Thymus (tissue), 11 donors: Measurements from ENCODE around the gene ITCH. TPM values are rescaled to one million over a fixed set of nuclear protein-coding genes. Genes with fewer than 3 reads are reported as not detected.
A peak's percentile ranks its signal among the peaks of the same experiment; 100 is the strongest.
"Not testable (repeated sequence)": the region's sequence is repeated elsewhere in the genome, so short reads cannot be mapped to it uniquely, and the experiment has no call there.

ENCODE experiments used
- DNase-seq, 9 donors: peaks; one replicate each; pipeline ENCODE4 v3.0.0-alpha.2; 2013; ENCODE audit warnings: low spot score in 9 of 9, low read depth in 6 of 9, missing footprints in 1 of 9
- H3K27ac ChIP-seq, 2 donors: one replicate each; pipeline ENCODE4 v1.5.1; 2013; ENCODE audit warnings: control low read depth in 1 of 2, low read depth in 1 of 2, low read length in 1 of 2, mild to moderate bottlenecking in 1 of 2, moderate library complexity in 1 of 2
- H3K27me3 ChIP-seq, 2 donors: one replicate each; pipeline ENCODE4 v1.5.1; 2013; ENCODE audit warnings: low read length in 1 of 2; ENCODE audit not compliant: control insufficient read depth in 2 of 2, insufficient read depth in 1 of 2
- H3K36me3 ChIP-seq, 2 donors: one replicate each; pipeline ENCODE4 v1.5.1; 2013; ENCODE audit warnings: low read length in 1 of 2, mild to moderate bottlenecking in 1 of 2, moderate library complexity in 1 of 2; ENCODE audit not compliant: control insufficient read depth in 2 of 2, insufficient read depth in 2 of 2
- H3K4me1 ChIP-seq, 2 donors: one replicate each; pipeline ENCODE4 v1.5.1; 2013; ENCODE audit warnings: low read length in 2 of 2; ENCODE audit not compliant: control insufficient read depth in 2 of 2, insufficient read depth in 2 of 2
- H3K4me3 ChIP-seq, 2 donors: one replicate each; pipeline ENCODE4 v1.5.1; 2013; ENCODE audit warnings: low read length in 2 of 2, control low read depth in 1 of 2, mild to moderate bottlenecking in 1 of 2
- H3K9me3 ChIP-seq, 2 donors: one replicate each; pipeline ENCODE4 v1.5.1; 2013; ENCODE audit warnings: low read length in 1 of 2, mild to moderate bottlenecking in 1 of 2; ENCODE audit not compliant: control insufficient read depth in 2 of 2, insufficient read depth in 1 of 2
- WGBS: extraction: QIAGEN DNeasy Blood & Tissue Kit; methylation state at CpG from one replicate; pipeline ENCODE4 v1.1.7; 2013; 5-methylcytosine and 5-hydroxymethylcytosine counted together
- polyA plus RNA-seq: library from polyadenylated mRNA; stranded (reverse); fragments of 200-250 nt; gene quantifications from one replicate; pipeline ENCODE4 v1.2.3, GENCODE V29; 2013
- total RNA-seq: library from RNA; stranded (reverse); fragments of 120-200 nt; gene quantifications from one replicate; pipeline ENCODE4 v1.2.4, GENCODE V29; 2013
- donor health status: healthy.

Gene ITCH
- total and polyA plus RNA-seq, 2 donors = 16.0 to 36.3 TPM

DNA sequence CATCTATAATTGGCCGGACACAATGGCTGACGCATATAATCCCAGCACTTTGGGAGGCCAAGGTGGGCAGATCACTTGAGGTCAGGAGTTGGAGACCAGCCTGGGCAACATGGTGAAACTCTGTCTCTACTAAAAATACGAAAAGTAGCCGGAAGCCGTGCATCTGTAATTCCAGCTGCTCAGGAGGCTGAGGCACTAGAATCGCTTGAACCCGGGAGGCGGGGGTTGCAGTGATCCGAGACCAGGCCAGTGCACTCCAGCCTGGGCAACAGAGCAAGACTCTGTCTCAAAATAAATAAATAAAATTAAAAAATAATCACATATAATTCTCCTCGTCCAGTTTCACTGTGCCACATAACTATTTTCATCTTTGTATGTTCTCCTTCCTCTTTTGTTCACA is 156.8 kb downstream of the ITCH start:
- not testable (repeated sequence) for H3K4me3 ChIP-seq, H3K27me3 ChIP-seq, H3K9me3 ChIP-seq, DNase-seq, H3K27ac ChIP-seq
- H3K36me3 ChIP-seq = peaks cover 7 to 17% of the 10 kb centered on the region in 2 donors
- 98% methylated on average over 10 of the region's 10 CpGs for WGBS
- H3K4me1 ChIP-seq = peaks cover 5 to 19% of the 10 kb centered on the region in 2 donors

DNA sequence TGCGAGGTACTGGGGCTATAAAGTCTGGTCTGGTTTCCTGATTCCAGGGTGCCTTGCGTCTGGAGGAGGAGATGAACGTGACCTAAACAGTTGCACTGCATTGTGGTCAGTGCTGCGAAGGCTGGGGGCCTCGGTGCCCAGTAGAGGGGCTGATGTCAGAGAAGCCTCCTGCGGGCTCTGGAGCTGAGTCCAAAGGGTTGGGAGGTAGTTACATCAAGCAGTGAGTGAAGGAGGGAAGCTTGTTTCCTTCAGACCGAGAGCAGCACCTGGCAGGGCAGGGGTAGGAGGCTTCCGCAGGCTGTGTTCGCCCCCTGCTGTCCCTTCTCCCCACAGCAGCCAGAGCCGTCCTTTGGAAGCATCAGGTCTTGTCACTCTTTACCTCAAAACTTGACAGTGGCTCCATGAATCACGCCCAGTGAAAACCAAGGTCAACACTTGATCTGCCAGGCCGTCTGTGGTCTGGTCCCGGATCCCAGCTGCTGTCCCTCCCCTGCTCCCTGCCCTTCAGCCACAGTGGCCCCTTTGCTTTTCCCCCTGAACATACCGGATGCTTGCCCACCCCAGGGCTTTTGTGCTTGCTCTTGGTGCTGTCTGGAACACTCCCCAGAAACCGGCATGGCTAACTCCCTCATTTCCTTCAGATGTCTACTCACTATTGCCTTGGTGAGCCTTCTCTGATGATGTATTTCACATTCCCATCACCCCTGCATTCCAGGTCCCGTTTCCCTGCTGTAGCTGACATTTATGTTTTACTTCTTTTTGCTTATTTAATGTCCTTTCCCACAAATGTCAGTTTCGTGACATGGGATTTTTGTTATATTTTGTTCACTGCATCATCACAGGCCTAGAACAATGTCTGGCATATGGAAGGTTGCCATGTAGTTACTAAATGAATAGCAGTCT is 160.1 kb downstream of the ITCH start:
- no peaks in the 10 kb centered on the region for H3K27me3 ChIP-seq
- 74% methylated on average over 17 of the region's 17 CpGs for WGBS
- H3K4me1 ChIP-seq = peaks cover 3 to 8% of the 10 kb centered on the region in 2 donors
- DNase-seq = peak in 6 of 9 donors; percentile 34 to 76 (median 59)
- H3K4me3 ChIP-seq = no peak overlapping the region
- H3K27ac ChIP-seq = no peak overlapping the region
- no peaks in the 10 kb centered on the region for H3K9me3 ChIP-seq
- H3K36me3 ChIP-seq = peaks cover 27 to 40% of the 10 kb centered on the region in 2 donors

DNA sequence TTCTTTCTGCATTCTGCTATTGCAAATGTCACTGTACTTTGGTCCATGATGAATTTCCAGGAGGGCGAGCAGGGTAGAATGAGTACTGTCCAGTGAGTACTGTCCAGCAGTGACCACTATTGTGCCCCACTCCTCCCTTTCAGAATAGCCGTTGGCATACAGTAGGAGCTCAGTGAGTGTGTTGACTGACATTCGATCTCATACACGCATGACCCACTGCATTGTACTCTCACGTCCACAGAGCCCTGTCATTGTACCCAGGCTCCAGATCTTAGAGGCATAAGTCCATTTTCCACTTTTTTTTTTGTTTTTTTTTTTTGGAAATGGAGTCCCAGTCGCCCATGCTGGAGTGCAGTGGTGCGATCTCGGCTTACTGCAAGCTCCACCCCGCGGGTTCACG is 161.4 kb downstream of the ITCH start:
- Histone ChIP-seq H3K36me3 (peaks cover 39 to 43% of the 10 kb centered on the region in 2 donors), H3K27me3 (no peaks in the 10 kb centered on the region), H3K4me1 (peaks cover 0 to 4% of the 10 kb centered on the region in 2 donors), H3K27ac (no peak overlapping the region), H3K9me3 (no peaks in the 10 kb centered on the region), H3K4me3 (no peak overlapping the region)
- no peak for DNase-seq
- WGBS = 97% methylated on average over 11 of the region's 11 CpGs

DNA sequence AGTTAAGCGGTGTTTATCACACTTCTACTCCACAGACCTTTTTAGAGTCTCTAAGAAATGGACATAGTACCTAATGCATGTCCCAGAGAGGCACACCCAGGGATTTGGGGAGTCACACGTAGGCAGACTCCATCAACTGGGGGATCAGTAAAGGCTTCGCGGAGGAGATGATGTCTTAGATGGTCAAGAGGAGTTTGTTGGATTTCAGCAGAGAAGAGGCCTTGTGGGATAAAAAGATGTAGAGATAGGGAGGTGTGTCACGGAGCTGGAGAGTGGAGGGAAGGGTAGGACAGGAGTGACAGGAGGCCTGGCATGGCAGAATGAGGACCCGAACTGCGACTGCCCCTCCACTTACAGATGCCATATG is 162.3 kb downstream of the ITCH start:
- Histone ChIP-seq H3K4me1 (peaks cover 3 to 9% of the 10 kb centered on the region in 2 donors), H3K27me3 (no peaks in the 10 kb centered on the region), H3K27ac (peak overlapping the region in 1 of 2 donors; percentile 68), H3K36me3 (peaks cover 46 to 48% of the 10 kb centered on the region in 2 donors), H3K4me3 (no peak overlapping the region), H3K9me3 (no peaks in the 10 kb centered on the region)
- no peak for DNase-seq
- 98% methylated on average over 7 of the region's 7 CpGs for WGBS

DNA sequence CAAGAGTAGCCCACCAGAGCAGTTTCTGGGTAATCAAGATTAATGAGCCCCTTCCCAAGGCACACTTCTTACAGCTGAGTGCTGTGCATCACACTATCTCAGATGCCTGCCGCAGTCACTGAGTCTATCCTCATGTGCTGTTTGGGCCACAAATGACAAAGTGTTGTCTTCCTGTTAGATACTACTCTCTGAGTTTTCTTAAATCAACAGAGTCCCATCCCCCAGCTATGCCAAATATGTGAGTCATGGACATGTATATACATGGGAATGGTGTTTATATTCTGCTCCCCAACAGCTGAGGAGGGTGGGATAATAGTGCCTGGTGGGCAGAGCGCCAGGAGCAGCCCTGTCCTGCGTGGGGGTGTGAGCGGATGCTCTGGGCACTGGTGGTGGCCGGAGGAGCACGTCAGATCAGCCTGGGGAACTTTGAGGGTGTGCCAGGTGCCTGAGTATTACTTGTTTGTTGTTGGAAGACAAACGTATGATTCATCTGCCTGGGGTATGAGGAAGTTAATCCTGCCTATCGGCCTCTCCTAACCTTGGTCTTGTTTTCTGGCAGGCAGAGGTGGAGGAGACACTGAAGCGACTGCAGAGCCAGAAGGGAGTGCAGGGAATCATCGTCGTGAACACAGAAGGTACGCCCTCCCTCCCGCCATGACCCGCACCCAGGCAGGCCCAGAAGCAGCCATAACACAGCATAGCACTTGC is 162.8 kb downstream of the ITCH start:
- Histone ChIP-seq H3K36me3 (peaks cover 50 to 53% of the 10 kb centered on the region in 2 donors), H3K4me1 (peaks cover 3 to 9% of the 10 kb centered on the region in 2 donors), H3K9me3 (no peaks in the 10 kb centered on the region), H3K27me3 (no peaks in the 10 kb centered on the region), H3K4me3 (no peak overlapping the region), H3K27ac (peak overlapping the region in 1 of 2 donors; percentile 68)
- no peak for DNase-seq
- WGBS = 94% methylated on average over 14 of the region's 14 CpGs

DNA sequence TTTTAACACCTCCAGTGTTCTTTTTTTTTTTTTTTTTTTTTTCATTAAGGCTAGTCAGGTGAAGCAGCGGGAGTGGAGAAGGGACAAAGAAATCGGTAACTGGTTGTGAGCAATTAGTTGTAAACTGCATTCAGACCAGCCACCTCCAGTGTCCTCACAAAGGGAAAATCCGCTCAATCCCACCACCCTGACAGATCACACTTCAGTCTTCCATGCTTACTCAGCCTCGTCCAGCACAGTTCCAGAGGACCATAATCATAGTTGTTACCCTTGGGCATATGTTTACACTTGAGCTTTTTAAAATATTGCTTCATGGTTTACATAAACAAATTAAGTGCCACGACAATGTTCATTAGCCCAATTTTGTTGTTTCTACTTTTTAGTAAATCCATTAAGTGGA is 163.4 kb downstream of the ITCH start:
- WGBS = 97% methylated on average over 5 of the region's 5 CpGs
- peak overlapping the region in 1 of 2 donors; percentile 64 for H3K27ac ChIP-seq
- DNase-seq = no peak
- peaks cover 53 to 54% of the 10 kb centered on the region in 2 donors for H3K36me3 ChIP-seq
- H3K9me3 ChIP-seq = no peaks in the 10 kb centered on the region
- H3K4me3 ChIP-seq = no peak overlapping the region
- H3K27me3 ChIP-seq = no peaks in the 10 kb centered on the region
- H3K4me1 ChIP-seq = peaks cover 3 to 9% of the 10 kb centered on the region in 2 donors

DNA sequence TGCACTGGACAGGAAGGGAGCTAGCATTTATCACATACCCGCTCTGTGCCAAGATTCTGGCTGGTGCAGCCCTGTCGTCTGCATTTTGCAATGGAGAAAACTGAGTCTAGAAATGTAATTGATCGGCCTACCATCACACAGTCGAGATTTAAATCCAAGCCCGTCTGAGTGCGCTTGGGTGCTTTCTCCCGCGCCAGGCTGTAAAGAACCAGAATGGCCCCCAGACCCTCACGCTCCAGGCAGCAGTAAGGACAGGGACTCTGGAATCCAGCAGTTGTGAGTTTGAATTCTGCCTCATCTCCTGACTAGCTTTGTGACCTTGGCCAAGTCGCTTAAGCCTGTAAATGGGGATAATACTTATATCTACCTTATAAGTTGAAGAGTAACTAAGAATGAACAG is 163.9 kb downstream of the ITCH start:
- Histone ChIP-seq H3K9me3 (no peaks in the 10 kb centered on the region), H3K27me3 (no peaks in the 10 kb centered on the region), H3K4me1 (peaks cover 3 to 9% of the 10 kb centered on the region in 2 donors), H3K27ac (no peak overlapping the region), H3K4me3 (no peak overlapping the region), H3K36me3 (peaks cover 51 to 59% of the 10 kb centered on the region in 2 donors)
- WGBS = 98% methylated on average over 10 of the region's 10 CpGs
- no peak for DNase-seq

DNA sequence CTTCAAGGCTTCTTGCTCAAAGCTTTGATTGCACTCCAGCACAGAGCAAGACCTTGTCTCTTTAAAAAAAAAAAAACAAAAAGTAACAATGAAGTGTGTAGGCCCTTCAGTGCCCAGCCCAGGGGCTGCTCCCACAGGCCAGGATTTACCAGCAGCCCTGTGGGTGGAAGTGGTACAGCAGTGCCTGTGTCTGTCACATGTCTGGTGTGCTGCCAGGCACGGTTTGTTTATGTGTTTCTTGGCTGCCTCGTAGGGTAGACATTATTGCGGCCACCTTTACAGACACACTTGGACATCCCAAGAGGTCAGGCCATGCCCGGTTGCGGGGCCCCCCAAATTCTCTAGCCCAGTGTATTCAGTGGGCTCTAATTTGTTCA is 165.8 kb downstream of the ITCH start:
- Histone ChIP-seq H3K27me3 (no peaks in the 10 kb centered on the region), H3K36me3 (peaks cover 61 to 73% of the 10 kb centered on the region in 2 donors), H3K4me3 (no peak overlapping the region), H3K4me1 (peaks cover 3 to 5% of the 10 kb centered on the region in 2 donors), H3K9me3 (no peaks in the 10 kb centered on the region), H3K27ac (no peak overlapping the region)
- 97% methylated on average over 5 of the region's 5 CpGs for WGBS
- no peak for DNase-seq

DNA sequence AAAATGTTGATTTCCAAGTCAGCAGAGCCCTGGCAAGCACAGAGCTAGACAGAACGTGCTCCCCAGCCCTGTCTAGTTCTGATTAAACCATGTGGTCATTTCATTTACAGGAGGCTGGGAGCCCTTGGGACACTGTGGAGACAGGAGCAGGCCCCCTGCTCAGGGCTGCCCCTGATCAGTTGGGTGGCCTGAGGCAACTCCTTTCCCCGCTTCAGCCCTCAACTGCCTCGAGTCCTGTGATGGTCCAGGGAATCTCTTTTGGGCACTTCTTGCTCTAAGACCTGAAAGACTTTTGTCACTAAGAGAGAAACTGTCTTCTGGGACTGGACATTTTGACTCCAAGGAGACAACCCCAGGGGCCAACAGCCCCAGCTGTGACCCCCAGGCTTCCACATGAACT is 166.7 kb downstream of the ITCH start:
- Histone ChIP-seq H3K9me3 (no peaks in the 10 kb centered on the region), H3K4me1 (peaks cover 3 to 5% of the 10 kb centered on the region in 2 donors), H3K27ac (no peak overlapping the region), H3K4me3 (no peak overlapping the region), H3K36me3 (peaks cover 69 to 78% of the 10 kb centered on the region in 2 donors), H3K27me3 (no peaks in the 10 kb centered on the region)
- 98% methylated on average over 3 of the region's 3 CpGs for WGBS
- DNase-seq = no peak
